Measurements from ENCODE around the gene FZD10. TPM values are rescaled to one million over a fixed set of nuclear protein-coding genes. Genes with fewer than 3 reads are reported as not detected.

FZD10 gene, protein sequence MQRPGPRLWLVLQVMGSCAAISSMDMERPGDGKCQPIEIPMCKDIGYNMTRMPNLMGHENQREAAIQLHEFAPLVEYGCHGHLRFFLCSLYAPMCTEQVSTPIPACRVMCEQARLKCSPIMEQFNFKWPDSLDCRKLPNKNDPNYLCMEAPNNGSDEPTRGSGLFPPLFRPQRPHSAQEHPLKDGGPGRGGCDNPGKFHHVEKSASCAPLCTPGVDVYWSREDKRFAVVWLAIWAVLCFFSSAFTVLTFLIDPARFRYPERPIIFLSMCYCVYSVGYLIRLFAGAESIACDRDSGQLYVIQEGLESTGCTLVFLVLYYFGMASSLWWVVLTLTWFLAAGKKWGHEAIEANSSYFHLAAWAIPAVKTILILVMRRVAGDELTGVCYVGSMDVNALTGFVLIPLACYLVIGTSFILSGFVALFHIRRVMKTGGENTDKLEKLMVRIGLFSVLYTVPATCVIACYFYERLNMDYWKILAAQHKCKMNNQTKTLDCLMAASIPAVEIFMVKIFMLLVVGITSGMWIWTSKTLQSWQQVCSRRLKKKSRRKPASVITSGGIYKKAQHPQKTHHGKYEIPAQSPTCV
- 0.35 and 0.45 TPM in 2 replicates for total RNA-seq (2014; rRNA removed; shearing (Covaris generic))
- 0.11 and 0.14 TPM in 2 replicates for polyA plus RNA-seq (2016; fragmentation: Nextera tagmentation; extraction: Ambion mirVana)
- long read RNA-seq, result 0 reads

DNA sequence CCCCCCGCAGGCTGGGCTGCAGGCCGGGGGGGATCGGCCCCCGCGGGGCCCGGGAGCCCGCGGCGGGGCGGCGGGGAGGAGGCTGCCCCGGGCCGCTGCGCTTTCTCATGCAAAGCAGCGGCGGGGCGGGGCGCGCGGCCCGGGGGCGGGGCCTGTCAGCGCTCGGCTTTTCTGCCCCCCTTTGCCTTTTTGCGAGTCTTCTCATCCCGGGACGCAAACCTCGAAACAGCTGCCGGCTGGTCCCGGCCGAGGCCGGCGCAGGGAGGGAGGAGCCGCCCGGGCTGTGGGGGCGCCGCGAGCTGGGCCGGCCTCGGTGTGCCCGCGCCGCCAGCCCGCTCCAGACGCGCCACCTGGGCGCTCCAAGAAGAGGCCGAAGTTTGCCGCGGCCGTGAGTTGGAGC, at the start of gene FZD10:
TSS of gene FZD10 (plus strand) at position 198 of the 400 bp plus-strand sequence. CDS start 479 bp downstream, outside the sequence.
- Histone ChIP-seq H3K4me1 (ENCODE audit: insufficient read depth) (peaks cover 30% of the 10 kb centered on the region), H3K36me3 (ENCODE audit: insufficient read depth) (0 out of 2 replicates have a peak, but pooled peaks cover 1% of the 10 kb centered on the region), H3K4me2 (peak within 1 kb of the TSS; percentile 76), H4K20me1 (replicated peaks; ENCODE audit: insufficient read depth) (no peaks in the 10 kb centered on the region; the same call in 1 of the 2 replicates), H3K4me3 (peak within 1 kb of the TSS; percentile 52), H3K9me2 (ENCODE audit: insufficient read depth) (no peaks in the 10 kb centered on the region), H3K27me3 (ENCODE audit: insufficient read depth) (peaks cover 96% of the 10 kb centered on the region), H2AFZ (no peak within 1 kb of the TSS), H3F3A (replicated peaks; ENCODE audit: low read depth) (0 out of 2 replicates have a peak, but pooled peaks cover 4% of the 10 kb centered on the region), H3K79me2 (replicated peaks; ENCODE audit: insufficient read depth) (no peaks in the 10 kb centered on the region), H3K27ac (ENCODE audit: low read depth) (no peak within 1 kb of the TSS)
- Mint-ChIP-seq H3K27me3 (ENCODE audit: insufficient read depth, low read depth, poor library complexity) (peaks cover 5% of the 10 kb centered on the region), H3K4me3 (no peak within 1 kb of the TSS), H3K36me3 (ENCODE audit: low read depth) (peaks cover 36% of the 10 kb centered on the region), H3K27ac (no peak within 1 kb of the TSS), H3K9me3 (peaks cover 50% of the 10 kb centered on the region), H3K4me1 (no peaks in the 10 kb centered on the region)
- DNase-seq (ENCODE audit: low spot score) (peak; percentile 62), ATAC-seq (no peak)
- TF ChIP-seq POLR2AphosphoS5 (IDR thresholded peaks at IDR 0.05; ENCODE audit: low read depth) (no peak), EZH2 (IDR thresholded peaks at IDR 0.05; ENCODE audit: low read depth, unreplicated experiment) (peak; percentile 32)

DNA sequence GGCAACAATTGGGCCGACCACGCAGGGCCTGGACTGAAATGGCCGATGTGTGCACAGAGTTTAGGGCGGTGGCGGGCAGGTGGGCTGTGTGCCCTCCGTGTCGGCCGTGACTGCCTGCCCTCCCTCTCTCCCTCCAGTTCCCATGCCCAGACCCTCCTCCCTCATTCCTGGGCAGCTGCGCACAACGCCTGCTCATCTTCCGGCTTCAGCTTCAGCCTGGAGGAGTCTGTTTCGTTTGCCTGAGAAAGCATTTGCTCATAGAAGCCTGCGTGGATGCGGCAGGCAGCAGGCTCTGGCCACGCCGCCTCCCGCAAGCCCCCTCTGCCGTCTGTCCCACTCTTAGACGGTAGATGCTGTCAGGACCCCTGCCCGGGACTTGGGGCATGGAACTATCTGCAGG, 47.3 kb upstream of the FZD10 start:
- Histone ChIP-seq H3K79me2 (replicated peaks; ENCODE audit: insufficient read depth) (no peaks in the 10 kb centered on the region), H3K27me3 (ENCODE audit: insufficient read depth) (no peaks in the 10 kb centered on the region), H2AFZ (no peak overlapping the region), H3F3A (replicated peaks; ENCODE audit: low read depth) (no peaks in the 10 kb centered on the region), H3K4me1 (ENCODE audit: insufficient read depth) (no peaks in the 10 kb centered on the region), H3K4me3 (no peak overlapping the region), H4K20me1 (replicated peaks; ENCODE audit: insufficient read depth) (no peaks in the 10 kb centered on the region), H3K36me3 (ENCODE audit: insufficient read depth) (no peaks in the 10 kb centered on the region), H3K4me2 (no peak overlapping the region), H3K9me2 (ENCODE audit: insufficient read depth) (no peaks in the 10 kb centered on the region), H3K27ac (ENCODE audit: low read depth) (no peak overlapping the region)
- TF ChIP-seq NANOG (IDR thresholded peaks at IDR 0.05; ENCODE audit: borderline replicate concordance) (no peak), POLR2AphosphoS5 (IDR thresholded peaks at IDR 0.05; ENCODE audit: low read depth) (no peak), EZH2phosphoT487 (IDR thresholded peaks at IDR 0.05; ENCODE audit: unreplicated experiment) (no peak), ZNF331 (CRISPR knock-in tag; IDR thresholded peaks at IDR 0.05; ENCODE audit: low read depth) (no peak), ZNF114 (CRISPR knock-in tag; IDR thresholded peaks at IDR 0.05) (no peak), EZH2 (IDR thresholded peaks at IDR 0.05; ENCODE audit: low read depth, unreplicated experiment) (no peak), CREB1 (CRISPR knock-in tag; IDR thresholded peaks at IDR 0.05; ENCODE audit: low read depth) (no peak), STAT1 (IDR thresholded peaks at IDR 0.05; ENCODE audit: unreplicated experiment) (no peak)
- TF ChIP-seq, protein P1, sequence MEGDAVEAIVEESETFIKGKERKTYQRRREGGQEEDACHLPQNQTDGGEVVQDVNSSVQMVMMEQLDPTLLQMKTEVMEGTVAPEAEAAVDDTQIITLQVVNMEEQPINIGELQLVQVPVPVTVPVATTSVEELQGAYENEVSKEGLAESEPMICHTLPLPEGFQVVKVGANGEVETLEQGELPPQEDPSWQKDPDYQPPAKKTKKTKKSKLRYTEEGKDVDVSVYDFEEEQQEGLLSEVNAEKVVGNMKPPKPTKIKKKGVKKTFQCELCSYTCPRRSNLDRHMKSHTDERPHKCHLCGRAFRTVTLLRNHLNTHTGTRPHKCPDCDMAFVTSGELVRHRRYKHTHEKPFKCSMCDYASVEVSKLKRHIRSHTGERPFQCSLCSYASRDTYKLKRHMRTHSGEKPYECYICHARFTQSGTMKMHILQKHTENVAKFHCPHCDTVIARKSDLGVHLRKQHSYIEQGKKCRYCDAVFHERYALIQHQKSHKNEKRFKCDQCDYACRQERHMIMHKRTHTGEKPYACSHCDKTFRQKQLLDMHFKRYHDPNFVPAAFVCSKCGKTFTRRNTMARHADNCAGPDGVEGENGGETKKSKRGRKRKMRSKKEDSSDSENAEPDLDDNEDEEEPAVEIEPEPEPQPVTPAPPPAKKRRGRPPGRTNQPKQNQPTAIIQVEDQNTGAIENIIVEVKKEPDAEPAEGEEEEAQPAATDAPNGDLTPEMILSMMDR (conservative IDR thresholded peaks at IDR 0.05; ENCODE audit: low read depth in 2 of 2), result no peak
- TF ChIP-seq, protein P2, sequence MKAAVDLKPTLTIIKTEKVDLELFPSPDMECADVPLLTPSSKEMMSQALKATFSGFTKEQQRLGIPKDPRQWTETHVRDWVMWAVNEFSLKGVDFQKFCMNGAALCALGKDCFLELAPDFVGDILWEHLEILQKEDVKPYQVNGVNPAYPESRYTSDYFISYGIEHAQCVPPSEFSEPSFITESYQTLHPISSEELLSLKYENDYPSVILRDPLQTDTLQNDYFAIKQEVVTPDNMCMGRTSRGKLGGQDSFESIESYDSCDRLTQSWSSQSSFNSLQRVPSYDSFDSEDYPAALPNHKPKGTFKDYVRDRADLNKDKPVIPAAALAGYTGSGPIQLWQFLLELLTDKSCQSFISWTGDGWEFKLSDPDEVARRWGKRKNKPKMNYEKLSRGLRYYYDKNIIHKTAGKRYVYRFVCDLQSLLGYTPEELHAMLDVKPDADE (IDR thresholded peaks at IDR 0.05), result no peak
- TF ChIP-seq, protein P3, sequence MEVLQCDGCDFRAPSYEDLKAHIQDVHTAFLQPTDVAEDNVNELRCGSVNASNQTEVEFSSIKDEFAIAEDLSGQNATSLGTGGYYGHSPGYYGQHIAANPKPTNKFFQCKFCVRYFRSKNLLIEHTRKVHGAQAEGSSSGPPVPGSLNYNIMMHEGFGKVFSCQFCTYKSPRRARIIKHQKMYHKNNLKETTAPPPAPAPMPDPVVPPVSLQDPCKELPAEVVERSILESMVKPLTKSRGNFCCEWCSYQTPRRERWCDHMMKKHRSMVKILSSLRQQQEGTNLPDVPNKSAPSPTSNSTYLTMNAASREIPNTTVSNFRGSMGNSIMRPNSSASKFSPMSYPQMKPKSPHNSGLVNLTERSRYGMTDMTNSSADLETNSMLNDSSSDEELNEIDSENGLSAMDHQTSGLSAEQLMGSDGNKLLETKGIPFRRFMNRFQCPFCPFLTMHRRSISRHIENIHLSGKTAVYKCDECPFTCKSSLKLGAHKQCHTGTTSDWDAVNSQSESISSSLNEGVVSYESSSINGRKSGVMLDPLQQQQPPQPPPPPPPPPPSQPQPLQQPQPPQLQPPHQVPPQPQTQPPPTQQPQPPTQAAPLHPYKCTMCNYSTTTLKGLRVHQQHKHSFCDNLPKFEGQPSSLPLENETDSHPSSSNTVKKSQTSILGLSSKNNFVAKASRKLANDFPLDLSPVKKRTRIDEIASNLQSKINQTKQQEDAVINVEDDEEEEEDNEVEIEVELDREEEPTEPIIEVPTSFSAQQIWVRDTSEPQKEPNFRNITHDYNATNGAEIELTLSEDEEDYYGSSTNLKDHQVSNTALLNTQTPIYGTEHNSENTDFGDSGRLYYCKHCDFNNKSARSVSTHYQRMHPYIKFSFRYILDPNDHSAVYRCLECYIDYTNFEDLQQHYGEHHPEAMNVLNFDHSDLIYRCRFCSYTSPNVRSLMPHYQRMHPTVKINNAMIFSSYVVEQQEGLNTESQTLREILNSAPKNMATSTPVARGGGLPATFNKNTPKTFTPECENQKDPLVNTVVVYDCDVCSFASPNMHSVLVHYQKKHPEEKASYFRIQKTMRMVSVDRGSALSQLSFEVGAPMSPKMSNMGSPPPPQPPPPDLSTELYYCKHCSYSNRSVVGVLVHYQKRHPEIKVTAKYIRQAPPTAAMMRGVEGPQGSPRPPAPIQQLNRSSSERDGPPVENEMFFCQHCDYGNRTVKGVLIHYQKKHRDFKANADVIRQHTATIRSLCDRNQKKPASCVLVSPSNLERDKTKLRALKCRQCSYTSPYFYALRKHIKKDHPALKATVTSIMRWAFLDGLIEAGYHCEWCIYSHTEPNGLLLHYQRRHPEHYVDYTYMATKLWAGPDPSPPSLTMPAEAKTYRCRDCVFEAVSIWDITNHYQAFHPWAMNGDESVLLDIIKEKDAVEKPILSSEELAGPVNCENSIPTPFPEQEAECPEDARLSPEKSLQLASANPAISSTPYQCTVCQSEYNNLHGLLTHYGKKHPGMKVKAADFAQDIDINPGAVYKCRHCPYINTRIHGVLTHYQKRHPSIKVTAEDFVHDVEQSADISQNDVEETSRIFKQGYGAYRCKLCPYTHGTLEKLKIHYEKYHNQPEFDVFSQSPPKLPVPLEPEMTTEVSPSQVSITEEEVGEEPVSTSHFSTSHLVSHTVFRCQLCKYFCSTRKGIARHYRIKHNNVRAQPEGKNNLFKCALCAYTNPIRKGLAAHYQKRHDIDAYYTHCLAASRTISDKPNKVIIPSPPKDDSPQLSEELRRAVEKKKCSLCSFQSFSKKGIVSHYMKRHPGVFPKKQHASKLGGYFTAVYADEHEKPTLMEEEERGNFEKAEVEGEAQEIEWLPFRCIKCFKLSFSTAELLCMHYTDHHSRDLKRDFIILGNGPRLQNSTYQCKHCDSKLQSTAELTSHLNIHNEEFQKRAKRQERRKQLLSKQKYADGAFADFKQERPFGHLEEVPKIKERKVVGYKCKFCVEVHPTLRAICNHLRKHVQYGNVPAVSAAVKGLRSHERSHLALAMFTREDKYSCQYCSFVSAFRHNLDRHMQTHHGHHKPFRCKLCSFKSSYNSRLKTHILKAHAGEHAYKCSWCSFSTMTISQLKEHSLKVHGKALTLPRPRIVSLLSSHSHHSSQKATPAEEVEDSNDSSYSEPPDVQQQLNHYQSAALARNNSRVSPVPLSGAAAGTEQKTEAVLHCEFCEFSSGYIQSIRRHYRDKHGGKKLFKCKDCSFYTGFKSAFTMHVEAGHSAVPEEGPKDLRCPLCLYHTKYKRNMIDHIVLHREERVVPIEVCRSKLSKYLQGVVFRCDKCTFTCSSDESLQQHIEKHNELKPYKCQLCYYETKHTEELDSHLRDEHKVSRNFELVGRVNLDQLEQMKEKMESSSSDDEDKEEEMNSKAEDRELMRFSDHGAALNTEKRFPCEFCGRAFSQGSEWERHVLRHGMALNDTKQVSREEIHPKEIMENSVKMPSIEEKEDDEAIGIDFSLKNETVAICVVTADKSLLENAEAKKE (CRISPR knock-in tag; IDR thresholded peaks at IDR 0.05), result no peak
- Mint-ChIP-seq H3K27me3 (ENCODE audit: insufficient read depth, low read depth, poor library complexity) (peaks cover 6% of the 10 kb centered on the region), H3K4me3 (no peak overlapping the region), H3K27ac (no peak overlapping the region), H3K36me3 (ENCODE audit: low read depth) (peaks cover 55% of the 10 kb centered on the region), H3K9me3 (peaks cover 97% of the 10 kb centered on the region), H3K4me1 (no peaks in the 10 kb centered on the region)
- no peak for ATAC-seq
- DNase-seq (ENCODE audit: low spot score), result no peak

All from GM23338 (cell line).